CD1c-positive myeloid dendritic cell (primary cell): ENCODE measurements around the gene PPP1R37.
A peak's percentile ranks its signal among the peaks of the same experiment; 100 is the strongest.

Experiments
- DNase-seq: peaks from one replicate; pipeline ENCODE4 v3.0.0-alpha.2; 2016; ENCODE audit errors: extremely low spot score

PPP1R37 gene

DNA sequence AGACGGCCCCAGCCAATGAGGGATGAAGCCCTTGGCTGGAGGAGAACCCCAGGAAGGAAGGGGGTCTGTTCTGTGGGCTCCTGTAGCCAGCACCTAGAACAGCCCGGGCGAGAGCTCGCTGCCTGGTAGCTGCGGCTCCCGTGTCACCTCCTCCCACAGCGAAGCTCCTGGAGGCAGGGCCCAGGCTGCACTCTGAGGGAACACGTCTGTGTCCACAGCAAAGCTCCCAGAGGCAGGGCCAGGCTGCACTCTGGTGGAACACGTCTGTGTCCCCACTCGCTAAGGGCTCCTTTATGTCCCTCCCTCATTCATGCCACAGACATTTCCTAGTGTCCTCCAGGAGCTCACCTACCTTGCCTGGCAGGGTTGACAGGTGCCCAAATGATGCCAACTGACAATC lies 76.6 kb downstream of the PPP1R37 start:
- no peak for DNase-seq

DNA sequence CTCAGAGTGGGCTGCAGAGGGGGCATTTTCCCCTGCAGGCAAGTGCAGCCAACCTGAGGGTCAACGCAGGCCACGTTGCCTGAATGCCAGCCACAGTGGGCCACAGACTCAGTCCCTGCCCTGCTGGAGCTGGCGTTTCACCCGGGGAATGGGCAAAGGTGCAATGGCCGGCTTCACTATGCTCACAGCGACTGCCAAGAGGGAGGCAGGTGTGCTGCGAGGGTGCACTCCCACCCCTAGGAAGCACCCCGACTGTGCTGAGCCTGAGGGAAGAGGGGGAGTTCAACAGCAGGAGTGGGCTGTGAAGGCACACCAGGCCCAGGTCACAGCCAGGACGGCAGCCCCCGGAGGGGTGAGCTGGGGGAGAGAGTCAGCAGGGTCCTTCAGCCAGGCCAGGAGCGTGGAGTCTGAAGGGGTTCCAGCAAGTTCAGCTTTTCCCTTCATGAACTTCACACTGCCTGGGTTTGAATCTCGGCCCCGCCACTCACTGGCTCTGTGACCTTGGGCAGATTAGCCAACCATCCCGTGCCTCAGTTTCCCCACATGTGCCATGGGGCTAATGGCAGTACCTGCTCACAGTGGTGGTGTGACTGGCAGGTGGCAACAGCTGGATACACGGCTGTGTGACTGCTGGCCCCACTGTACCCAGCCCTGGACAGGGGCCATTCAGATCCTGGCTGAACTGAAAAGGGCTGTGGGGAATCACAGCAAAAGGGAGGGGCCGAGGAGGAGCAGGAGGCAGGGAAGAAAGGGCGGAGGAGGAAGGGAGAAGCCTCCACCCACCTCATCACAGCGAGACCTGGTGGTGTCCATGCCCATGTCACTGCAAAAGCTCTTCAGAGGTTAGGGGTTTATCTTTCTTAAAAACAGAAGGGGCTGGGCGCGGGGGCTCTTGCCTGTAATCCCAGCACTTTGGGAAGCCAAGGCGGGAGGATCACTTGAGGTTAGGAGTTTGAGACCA lies 77.4 kb downstream of the PPP1R37 start:
- DNase-seq: no peak

DNA sequence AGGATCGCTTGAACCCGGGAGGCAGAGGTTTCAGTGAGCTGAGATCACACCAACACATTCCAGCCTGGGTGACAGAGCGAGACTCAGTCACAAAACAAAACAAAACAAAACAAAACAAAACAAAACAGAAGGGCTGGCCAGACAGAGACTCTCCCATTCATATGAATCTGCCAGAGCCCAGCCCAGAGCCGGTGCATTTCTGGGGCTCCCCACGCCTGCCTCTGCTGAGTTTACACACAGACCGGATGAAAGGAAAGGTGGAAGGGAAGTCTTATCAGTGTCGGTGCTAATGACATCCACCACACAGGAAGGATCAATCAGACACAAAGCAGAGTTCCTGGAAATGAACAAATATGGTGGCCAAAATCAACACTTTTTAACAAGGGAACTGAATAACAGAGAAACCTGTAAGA lies 78.2 kb downstream of the PPP1R37 start:
- DNase-seq: no peak

DNA sequence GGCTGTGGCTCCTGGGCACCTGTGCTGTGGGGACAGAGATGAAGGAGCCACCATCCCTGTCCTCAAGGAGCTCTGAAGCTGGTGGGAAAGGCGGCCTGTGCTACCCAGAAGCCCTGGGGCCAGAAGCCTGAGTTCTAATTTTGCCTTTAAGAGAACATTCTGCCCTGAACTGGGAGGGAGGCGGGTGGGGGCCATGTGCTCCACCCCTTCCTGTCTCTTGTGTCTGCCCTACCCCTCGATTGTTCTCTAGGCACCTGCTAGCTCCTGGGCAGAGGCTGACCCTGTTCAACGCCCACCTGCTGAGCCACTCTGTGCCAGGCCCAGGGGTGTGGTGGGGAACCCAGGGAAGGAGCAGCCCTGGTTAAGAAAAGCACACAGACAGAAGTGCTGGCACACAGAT lies 79.2 kb downstream of the PPP1R37 start:
- DNase-seq: no peak

DNA sequence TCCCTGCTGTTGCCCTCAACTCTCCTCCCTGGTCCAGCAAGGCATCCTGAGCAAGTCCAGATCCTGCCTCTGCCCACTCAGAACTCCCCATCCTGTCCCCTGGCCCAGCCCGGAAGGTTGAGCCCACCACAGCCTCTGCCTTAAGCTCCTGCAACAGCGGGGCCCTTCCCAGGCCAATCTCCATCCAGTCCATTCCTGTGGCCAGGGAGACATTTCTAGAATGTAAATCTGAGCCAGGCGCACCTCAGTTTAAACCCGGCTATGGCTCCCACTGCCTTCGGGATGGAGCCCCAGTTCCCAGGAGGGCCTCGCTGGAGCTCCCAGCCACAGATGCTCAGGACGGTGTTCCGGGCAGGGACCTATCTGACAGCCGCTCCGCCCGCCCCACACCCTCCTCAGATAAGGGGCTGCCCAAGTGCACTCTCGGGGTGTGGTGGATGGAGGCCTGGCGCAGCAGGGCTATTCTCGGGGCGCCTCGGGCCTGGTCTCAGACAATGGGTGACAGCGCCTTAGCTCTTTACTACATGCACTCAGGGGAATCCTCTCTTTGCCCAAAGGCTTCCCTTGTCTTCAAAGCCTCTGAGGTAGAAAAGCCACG lies 79.7 kb downstream of the PPP1R37 start:
- no peak for DNase-seq

DNA sequence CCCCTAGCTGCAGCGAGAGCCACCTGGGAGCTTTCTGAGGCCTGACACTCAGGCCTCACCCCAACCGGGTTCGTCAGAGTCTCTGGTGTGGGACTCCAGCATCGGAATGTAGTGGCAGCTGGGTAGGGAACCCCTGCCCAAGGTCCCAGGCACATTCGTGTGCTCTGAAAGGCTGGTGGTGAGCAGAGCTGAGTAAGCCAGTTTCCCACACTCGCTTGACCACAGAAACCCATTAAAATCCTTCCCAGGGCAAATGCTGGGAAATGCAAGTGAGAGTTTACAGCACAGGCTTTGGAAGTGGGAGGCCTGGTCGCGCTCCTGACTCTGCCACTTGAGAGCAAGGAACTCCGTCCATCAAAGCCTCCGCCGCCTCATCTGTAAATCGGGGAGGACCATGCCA lies 80.8 kb downstream of the PPP1R37 start:
- no peak for DNase-seq

DNA sequence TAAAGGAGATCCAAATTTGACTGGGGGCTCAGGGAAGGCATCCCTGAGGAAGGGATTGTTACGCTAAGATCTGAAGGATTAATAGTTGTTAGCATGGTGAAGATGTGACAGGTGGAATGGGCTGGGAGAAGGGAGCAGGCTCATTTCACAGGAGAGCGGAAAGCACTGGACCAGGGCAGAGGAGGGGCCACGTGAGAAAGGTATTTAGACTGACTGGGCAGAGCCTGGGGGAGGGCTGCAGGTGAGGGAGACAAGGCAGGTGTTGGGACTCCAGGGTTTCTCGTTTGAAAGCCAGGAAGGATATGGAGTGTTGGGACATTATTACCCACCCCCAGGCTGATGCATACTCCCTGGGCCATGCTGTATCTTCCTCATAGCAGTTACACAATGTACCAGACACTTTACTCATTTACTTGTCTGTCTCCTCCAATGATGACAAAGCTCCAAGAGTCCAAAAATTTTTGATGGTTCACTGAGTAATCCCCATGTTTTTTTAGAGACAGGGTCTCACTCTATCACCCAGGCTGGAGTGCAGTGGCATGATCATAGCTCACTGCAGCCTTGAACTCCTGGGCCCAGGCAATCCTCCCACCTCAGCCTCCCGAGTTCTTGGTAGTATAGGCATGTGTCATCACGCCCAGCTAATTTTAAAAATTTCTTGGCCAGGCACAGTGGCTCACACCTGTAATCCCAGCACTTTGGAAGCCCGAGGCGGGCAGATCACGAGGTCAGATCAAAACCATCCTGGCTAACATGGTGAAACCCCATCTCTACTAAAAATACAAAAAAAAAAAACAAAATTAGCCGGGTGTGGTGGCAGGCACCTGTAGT lies 82.8 kb downstream of the PPP1R37 start:
- DNase-seq: no peak

DNA sequence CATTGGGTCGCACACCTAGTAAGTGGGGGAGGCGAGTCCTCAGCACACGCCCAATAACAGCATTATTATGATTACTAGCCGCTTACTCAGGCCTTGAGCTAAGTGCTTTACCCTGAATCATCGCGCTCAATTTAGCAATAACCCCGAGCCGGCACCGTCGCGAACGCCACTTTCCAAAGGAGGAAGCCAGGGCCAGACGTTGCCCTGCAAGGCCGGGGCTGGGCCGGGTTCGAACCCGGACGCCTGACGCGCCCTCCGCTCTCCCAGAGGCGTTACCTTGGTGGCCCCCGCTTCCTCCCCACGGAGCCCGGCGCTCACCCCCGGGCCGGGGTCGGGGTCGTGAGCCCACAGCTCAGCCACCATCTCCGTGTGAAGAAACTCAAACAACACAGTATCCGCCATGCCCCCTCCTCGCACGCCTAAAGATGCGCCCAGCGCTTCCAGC lies 84.9 kb downstream of the PPP1R37 start, which contains the start of gene TRAPPC6A:
TSS of gene TRAPPC6A (minus strand) at position 421 of the 445 bp plus-strand sequence. CDS start at position 402, 19 bp downstream.
- peak; percentile 90 for DNase-seq

DNA sequence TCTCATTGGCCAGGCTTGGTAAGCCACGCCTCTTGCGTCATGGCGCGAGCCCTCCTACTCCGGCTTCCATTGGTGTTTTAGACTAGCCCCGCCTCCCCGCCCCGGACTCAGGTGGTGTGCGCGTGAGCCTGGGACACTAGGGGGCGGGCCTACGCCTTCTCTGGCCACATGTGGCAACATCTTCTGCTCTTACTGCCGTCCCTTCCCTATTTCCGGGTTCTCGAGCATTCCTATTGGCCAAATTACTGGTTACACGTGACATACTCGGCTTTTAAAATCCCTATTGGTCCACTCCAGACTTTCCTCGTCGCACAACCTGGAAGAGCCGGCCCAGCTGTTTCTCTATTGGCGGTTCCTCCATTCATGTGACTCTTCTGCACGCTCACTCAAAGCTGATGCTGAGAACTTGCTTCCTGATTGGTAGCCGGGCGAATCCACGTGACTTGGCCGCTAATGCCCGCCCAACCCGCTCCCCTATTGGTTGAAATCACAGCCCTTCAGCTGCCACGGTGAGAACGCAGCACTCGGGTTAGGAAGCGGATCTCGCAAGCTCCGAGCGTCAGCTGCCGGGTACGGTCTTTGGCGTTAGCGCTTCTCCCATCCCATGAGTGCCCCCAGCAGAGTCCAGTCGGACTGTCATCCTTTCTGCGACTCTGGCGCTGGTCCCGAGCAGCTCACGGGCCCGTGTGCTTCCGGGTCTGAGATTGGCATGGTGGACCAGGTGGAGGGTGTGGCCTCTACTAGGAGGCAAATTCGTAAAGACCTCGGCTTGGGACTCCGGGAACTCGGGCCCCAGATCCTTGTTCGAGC lies 85.5 kb downstream of the PPP1R37 start, which contains the start of gene BLOC1S3:
TSS of gene BLOC1S3 (plus strand) at position 523 of the 810 bp plus-strand sequence. CDS start 513 bp downstream, outside the sequence.
- peak; percentile 100 for DNase-seq

DNA sequence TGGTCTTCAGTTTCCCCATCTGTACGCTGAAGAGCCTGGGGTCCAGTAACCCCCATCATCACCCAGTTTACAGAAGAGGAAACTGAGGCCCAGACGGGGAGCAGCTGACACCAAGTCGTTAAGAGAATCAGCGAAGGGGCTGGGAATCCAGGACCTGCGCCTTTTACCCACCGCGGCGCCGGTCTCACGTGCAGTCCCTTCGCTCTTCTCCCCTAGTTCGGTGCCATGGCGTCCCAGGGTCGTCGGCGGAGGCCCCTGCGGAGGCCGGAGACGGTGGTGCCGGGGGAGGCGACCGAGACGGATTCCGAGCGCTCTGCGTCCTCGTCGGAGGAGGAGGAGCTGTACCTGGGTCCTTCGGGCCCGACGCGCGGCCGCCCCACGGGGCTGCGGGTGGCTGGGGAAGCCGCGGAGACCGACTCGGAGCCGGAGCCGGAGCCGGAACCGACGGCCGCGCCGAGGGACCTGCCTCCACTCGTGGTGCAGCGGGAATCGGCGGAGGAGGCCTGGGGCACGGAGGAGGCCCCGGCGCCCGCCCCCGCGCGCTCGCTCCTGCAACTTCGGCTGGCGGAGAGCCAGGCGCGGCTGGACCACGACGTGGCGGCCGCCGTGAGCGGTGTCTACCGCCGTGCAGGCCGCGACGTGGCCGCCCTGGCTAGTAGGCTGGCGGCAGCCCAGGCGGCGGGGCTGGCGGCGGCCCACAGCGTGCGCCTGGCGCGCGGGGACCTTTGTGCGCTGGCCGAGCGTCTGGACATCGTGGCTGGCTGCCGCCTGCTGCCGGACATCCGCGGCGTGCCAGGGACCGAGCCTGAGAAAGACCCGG lies 86.3 kb downstream of the PPP1R37 start:
- peak; percentile 57 for DNase-seq

DNA sequence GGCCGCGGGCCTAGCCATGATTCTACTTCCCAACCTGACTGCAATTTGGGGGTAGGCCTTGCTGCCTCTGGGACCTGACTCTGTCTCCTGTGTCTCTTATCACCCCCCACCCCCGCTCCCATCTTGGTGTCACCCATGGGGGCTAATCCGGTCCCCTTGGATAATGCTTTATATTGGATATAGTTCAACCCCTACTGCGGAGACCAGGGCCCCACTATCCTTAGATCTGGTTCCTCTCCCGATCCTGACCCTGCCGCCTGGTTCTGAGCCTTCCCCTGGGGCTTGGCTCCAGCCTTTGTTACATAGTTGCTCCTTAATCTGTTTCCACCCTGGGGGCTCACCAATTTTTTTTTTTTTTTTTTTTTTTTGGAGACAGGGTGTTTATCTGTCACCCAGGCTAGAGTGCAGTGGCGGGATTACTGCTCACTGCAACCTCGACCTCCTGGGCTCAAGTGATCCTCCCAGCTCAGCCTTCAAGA lies 87.0 kb downstream of the PPP1R37 start:
- DNase-seq: no peak

DNA sequence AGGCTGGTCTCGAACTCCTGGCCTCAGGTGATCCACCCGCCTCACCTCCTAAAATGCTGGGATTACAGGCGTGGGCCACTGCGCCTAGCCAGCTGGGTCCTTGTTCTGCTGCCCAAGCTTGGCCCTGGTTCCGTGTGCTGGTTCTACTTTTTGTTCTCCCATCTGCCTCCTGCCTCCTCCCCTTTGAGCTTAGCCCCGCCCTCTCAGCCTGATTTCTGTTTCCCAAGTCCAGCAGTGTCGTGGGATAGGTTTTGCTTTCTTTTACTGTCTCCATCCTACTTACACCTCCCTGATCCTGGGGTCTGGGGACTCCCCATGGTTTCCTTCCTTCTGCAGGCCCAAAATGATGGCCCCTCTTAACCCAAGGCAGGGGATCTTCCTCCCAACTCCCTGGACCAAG lies 88.0 kb downstream of the PPP1R37 start:
- DNase-seq: no peak

DNA sequence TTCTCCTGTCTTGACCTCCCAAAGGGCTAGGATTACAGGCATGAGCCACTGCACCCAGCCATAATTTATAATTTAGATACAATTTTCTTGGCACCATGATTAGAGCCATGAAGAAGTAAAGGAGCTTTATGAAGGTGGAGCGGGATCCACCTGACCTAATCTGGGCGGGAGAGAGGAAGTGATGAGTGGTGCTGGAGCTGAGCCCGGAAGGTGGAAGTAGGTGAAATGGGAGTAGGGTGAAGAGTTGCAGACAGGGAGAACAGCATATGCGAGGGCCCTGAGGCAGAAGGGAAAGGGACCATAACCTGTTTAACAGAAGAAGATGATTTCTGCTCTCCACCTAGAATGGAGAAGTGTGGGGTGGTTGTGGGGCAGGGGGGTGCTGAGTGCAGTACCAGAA lies 89.8 kb downstream of the PPP1R37 start:
- DNase-seq: no peak

DNA sequence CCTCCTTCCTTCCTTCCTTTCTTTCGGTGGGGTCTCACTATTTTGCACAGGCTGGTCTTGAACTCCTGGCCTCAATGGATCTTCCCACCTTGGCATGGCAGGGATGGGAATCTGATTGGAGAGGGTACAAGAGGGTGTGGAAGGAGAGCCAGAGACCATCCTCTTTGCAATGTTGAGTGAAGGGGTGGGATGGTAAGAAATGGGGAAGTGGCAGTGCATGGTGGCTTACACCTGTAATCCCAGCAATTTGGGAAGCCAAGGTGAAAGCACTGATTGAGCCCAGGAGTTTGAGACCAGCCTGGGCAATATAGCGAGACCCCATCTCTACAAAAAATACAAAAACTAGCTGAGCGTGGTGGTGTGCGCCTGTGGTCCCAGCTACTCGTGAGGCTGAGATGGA lies 91.1 kb downstream of the PPP1R37 start:
- DNase-seq: no peak

DNA sequence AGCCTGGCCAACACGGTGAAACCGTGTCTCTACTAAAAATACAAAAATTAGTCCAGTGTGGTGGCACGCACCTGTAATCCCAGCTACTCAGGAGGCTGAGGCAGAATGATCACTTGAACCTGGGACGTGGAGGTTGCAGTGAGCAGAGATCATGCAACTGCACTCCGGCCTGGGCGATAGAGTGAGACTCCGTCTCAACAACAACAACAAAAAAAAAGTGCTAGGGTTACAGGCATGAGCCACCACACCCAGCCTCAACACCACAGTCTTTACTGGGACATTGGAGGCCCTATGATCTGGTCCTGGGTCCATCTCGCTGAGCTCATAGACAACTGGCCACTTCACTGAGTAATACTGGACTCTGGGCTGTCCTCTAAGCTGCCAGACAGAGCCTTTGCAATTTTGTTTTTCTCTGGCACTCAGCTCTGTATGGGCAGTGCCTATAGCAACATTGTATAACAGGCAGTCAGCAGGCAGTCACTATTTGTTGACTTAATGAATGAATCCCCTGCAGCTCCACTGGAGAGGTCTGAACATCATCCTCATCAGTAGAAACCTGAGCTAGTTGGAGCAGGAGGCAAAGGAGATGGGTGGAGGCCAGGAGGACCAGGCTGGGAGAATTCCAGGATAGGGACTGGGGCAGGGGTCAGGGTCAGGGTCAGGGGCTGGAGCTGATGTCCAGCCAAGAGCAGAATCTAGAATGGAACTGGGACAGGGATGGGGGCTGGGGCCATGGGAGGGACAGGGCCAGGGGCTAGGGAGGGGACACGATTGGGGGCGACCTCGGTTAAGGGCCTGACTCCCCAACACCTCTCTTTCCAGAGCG lies 93.7 kb downstream of the PPP1R37 start:
- no peak for DNase-seq

DNA sequence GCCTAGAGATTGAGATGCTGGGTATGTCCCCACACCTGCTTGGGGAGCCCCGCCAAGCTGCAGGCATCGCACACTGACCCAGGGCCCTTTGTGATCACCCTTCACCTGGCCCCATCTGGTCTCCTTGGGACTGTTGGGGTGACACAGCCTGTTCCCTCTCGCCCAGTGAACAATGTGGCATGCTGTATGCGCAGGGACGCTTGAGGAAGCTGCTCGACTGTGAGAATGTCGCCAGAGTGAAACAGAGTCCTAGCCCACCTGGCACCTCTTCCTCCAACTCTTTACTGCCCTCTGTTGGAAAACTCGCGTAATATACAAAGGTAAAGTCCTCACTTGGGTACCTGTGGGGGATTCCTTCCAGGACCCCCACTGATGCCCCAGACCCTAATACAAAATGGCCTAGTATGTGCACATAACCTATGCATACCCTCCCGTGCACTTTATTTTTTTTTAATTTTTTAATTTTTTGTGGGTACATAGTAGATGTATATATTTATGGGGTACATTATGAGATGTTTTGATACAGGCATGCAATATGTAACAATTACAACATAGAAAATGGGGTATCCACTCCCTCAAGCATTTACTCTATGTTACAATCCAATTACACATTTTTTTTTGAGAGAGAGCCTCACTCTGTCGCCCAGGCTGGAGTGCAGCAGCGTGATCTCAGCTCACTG lies 94.6 kb downstream of the PPP1R37 start:
- peak; percentile 46 for DNase-seq

DNA sequence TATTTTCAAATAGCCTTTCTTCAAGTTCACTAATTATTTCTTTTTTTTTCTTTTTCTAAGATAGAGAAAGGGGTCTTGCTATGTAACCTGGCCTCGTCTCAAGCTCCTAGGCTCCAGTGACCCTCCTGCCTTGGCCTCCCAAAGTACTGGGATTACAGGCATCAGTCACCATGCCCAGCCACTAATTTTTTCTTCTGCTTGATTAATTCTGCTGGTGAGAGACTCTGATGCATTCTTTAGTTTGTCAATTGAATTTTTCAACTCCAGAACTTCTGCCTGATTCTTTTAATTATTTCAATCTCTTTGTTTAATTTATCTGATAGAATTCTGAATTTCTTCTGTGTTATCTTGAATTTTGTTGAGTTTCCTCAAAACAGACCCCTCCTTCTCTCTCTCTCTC lies 97.0 kb downstream of the PPP1R37 start:
- DNase-seq: no peak

DNA sequence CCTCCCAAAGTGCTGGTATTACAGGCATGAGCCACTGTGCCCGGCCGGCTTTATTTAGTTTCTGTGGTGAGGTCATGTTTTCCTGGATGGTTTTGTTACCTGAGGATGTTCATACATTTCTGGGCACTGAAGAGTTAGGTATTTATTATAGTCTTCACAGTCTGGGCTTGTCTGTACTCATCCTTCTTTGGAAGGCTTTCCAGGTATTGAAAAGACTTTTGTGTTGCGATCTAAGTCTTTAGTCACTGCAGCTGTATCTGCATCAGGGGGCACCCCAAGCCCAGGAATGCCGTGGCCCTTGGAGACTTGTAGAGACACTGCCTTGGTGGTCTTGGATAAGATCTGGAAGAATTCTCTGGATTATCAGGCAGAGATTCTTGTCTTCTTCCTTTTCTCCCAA lies 98.4 kb downstream of the PPP1R37 start:
- DNase-seq: no peak

DNA sequence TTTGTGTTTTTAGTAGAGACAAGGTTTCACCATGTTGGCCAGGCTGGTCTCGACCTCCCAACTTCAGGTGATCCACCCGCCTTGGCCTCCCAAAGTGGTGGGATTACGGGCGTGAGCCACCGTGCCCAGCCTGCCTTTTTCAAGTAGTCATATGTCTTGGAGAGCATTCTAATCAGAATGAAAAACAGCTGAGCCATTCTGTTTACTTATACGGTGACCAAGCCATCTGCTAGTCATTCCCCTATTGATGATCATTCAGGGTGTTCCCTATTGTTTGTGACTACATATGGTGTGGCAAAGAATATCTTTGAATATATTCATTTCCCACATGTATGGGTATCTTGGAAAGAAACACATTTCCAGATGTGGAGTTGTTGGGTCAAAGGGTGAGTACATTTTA lies 102.8 kb downstream of the PPP1R37 start:
- no peak for DNase-seq
